Measurements from ENCODE around the gene AGXT. TPM values are rescaled to one million over a fixed set of nuclear protein-coding genes. Genes with fewer than 3 reads are reported as not detected.

The AGXT gene
- total RNA-seq, 4 donors from 2014 or later = not detected

DNA sequence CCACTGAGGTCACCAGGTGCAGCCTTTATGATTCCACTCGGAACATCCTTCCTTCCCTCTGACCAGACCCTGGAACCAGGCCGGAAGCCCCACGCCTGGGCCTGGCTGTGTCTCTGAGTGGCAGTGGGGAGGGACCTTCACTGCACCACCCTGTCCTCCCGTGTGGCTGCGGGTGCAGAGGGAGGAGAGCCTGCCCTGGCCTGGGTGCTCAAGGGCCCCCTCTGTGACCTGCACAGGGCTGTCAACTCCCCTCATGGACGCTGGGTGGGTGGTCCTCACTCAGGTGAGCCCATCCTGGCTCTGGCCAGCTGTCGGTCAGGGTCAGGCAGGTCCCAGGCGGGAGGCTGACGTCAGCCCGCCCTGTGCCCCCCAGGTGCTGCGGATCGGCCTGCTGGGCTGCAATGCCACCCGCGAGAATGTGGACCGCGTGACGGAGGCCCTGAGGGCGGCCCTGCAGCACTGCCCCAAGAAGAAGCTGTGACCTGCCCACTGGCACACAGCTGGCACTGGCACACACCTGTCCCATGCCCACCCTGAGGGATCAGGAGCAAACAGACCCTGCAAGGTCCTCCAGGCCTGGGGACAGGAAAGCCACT, 9.8 kb downstream of the AGXT start:
- H3K4me3 ChIP-seq (replicated peaks in 1 of 3) = no peak overlapping the region
- WGBS, 2 donors = 71 to 77% methylated on average over 1 to 5 of the region's 18 CpGs
- DNase-seq = no peak
- intact Hi-C loops (cut with DNase I) = no loop called here
- no peaks in the 10 kb centered on the region for H3K36me3 ChIP-seq
- H3K27me3 ChIP-seq = no peaks in the 10 kb centered on the region
- H3K4me1 ChIP-seq = no peaks in the 10 kb centered on the region
- no peaks in the 10 kb centered on the region for H3K9me3 ChIP-seq
- TF ChIP-seq, protein P1, sequence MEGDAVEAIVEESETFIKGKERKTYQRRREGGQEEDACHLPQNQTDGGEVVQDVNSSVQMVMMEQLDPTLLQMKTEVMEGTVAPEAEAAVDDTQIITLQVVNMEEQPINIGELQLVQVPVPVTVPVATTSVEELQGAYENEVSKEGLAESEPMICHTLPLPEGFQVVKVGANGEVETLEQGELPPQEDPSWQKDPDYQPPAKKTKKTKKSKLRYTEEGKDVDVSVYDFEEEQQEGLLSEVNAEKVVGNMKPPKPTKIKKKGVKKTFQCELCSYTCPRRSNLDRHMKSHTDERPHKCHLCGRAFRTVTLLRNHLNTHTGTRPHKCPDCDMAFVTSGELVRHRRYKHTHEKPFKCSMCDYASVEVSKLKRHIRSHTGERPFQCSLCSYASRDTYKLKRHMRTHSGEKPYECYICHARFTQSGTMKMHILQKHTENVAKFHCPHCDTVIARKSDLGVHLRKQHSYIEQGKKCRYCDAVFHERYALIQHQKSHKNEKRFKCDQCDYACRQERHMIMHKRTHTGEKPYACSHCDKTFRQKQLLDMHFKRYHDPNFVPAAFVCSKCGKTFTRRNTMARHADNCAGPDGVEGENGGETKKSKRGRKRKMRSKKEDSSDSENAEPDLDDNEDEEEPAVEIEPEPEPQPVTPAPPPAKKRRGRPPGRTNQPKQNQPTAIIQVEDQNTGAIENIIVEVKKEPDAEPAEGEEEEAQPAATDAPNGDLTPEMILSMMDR (IDR thresholded peaks at IDR 0.05) = no peak
- no peak for TF ChIP-seq POLR2A (IDR thresholded peaks at IDR 0.05)
- H3K27ac ChIP-seq = no peak overlapping the region

DNA sequence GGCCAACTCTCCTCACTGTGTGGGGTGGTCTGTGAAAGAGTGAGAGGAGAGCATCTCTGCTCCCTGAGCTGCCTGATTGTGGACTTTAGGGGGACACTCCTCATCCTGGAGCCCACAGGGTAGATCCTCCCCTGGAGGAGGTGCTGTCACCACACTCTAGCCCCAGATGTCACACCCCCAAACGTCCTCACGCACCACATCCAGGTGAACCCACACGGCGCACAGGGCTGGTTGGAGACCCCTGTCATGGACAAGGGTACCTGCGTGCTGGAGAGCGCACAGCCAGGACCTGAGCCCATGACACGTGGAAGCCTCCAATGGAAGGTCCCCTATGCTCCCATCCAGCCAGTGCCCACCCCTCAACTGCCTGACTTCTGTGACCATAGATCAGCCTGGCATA, 10.5 kb downstream of the AGXT start:
- Histone ChIP-seq H3K27me3 (no peaks in the 10 kb centered on the region), H3K27ac (no peak overlapping the region), H3K36me3 (no peaks in the 10 kb centered on the region), H3K4me1 (no peaks in the 10 kb centered on the region), H3K9me3 (no peaks in the 10 kb centered on the region), H3K4me3 (replicated peaks in 1 of 3) (no peak overlapping the region)
- TF ChIP-seq POLR2A (IDR thresholded peaks at IDR 0.05) = no peak
- no peak for DNase-seq
- intact Hi-C loops (cut with DNase I) = no loop called here
- 74 to 86% methylated on average over 6 to 7 of the region's 7 CpGs for WGBS, 2 donors

DNA sequence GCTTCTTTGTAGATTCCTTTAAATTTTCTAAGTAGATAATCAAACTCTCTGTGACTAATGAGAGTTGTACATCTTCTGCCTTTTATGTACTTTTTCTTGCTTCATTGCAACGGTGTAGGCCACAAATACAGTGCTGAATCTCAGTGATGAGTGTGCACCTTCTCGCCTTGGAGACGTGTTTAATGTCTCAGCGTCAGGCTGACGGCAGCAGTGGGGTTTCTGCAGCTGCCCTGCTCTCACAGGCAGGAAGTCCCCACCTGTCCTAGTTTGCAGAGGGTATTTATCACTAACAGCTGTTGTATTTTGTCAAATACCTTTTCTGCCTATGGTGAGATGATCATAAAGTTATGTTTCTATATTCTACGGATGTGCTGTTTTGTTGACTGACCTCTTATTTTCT, 13.3 kb downstream of the AGXT start:
- Histone ChIP-seq H3K36me3 (no peaks in the 10 kb centered on the region), H3K27ac (no peak overlapping the region), H3K9me3 (no peaks in the 10 kb centered on the region), H3K4me1 (no peaks in the 10 kb centered on the region), H3K4me3 (replicated peaks in 1 of 3) (no peak overlapping the region), H3K27me3 (no peaks in the 10 kb centered on the region)
- intact Hi-C loops (cut with DNase I) = no loop called here
- TF ChIP-seq POLR2A (IDR thresholded peaks at IDR 0.05) = no peak
- TF ChIP-seq, protein P1 (IDR thresholded peaks at IDR 0.05) = no peak
- no peak for DNase-seq
- WGBS, 2 donors = 65 to 68% methylated on average over 6 of the region's 6 CpGs

DNA sequence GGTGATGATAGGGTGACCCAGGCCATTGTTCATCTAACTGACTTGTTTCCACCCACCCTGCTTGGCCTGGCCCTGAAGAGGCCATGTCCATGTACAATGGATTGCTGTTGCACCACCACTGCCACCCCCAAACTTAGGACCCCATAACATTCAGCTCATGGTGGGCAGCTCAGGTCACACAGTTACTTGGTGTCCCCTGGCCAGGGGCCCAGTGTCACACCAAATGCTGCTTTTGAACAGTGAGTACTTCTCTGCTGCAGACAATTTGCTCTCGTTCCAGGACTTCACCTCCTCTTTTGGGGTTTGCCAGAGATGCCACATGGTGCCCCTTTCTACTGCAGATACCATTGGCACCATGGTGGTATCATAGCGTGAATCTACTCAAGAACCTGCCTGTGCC, 15.6 kb downstream of the AGXT start:
- WGBS, 2 donors = 100% methylated on average over 2 of the region's 2 CpGs
- no peak for DNase-seq

DNA sequence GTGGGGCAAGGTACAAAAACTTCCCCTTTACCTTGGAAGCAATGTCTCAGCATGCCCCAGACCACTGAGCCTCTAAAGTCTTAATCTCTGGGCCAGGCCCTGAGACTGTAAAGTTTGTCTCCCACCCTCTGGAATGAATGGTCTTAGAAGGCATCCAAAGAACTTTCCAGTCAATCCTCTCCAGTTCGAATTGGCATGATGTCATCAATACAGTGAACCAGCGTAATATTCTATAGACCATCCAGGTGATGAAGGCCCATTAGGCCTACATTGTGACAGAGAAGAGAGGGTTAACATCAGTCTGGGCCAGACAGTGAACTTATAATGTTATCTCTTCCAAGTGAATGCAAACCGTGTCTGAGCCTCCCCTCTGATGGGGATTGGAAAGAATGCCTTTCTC, 16.1 kb downstream of the AGXT start:
- H3K36me3 ChIP-seq = no peaks in the 10 kb centered on the region
- no peaks in the 10 kb centered on the region for H3K4me1 ChIP-seq
- no peaks in the 10 kb centered on the region for H3K9me3 ChIP-seq
- no peak for DNase-seq
- H3K4me3 ChIP-seq (replicated peaks in 1 of 3) = no peak overlapping the region
- 78 to 86% methylated on average over 3 of the region's 3 CpGs for WGBS, 2 donors
- intact Hi-C loops (cut with DNase I) = no loop called here
- H3K27ac ChIP-seq = no peak overlapping the region
- TF ChIP-seq POLR2A (IDR thresholded peaks at IDR 0.05) = no peak
- no peaks in the 10 kb centered on the region for H3K27me3 ChIP-seq

More for the DNA sequence above, 15.6 kb downstream of the AGXT start:
- Histone ChIP-seq H3K9me3 (no peaks in the 10 kb centered on the region), H3K27ac (no peak overlapping the region), H3K36me3 (no peaks in the 10 kb centered on the region), H3K27me3 (no peaks in the 10 kb centered on the region), H3K4me3 (replicated peaks in 1 of 3) (no peak overlapping the region), H3K4me1 (no peaks in the 10 kb centered on the region)
- intact Hi-C loops (cut with DNase I) = no loop called here
- no peak for TF ChIP-seq POLR2A (IDR thresholded peaks at IDR 0.05)
- TF ChIP-seq, protein P1 (IDR thresholded peaks at IDR 0.05) = no peak

DNA sequence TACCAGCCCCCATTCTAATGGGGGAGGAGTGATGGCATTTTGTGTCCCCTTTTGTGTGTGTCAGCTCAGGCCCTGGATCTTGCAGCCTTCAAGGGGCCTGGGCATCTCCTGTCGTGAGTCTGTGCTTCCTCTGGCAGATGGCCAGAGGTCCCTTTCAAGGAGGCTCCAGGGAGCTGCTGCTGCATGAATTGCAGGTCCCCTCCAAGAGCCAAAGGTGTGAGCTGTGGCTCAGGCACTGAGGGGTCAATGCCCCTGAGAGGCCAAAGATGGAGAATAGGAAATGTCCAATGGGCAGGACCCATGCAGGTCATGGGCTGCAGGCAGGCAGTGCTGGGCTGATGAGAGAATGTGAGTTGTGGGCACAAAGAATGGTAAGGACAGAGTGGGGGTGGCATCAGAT, 16.9 kb downstream of the AGXT start:
- no peaks in the 10 kb centered on the region for H3K4me1 ChIP-seq
- 38 to 44% methylated on average over 1 of the region's 1 CpG for WGBS, 2 donors
- H3K9me3 ChIP-seq = no peaks in the 10 kb centered on the region
- no peak for DNase-seq
- no peak overlapping the region for H3K27ac ChIP-seq
- intact Hi-C loops (cut with DNase I) = no loop called here
- H3K27me3 ChIP-seq = no peaks in the 10 kb centered on the region
- no peaks in the 10 kb centered on the region for H3K36me3 ChIP-seq
- TF ChIP-seq, protein P1 (IDR thresholded peaks at IDR 0.05) = no peak
- TF ChIP-seq POLR2A (IDR thresholded peaks at IDR 0.05) = no peak
- no peak overlapping the region for H3K4me3 ChIP-seq (replicated peaks in 1 of 3)

All from thyroid gland (tissue), 4 donors.